Hepatocyte (in vitro differentiated cells): ENCODE measurements around the gene HDDC3. TPM values are rescaled to one million over a fixed set of nuclear protein-coding genes. Genes with fewer than 3 reads are reported as not detected.

Experiments
- DNase-seq: peaks from one replicate; pipeline ENCODE4 v3.0.0-alpha.2; 2016; ENCODE audit warnings: low spot score
- H2AFZ ChIP-seq: fragments of 200-600 bp; sonication (generic); 2 replicates; pipeline ENCODE4 v1.6.0; 2016; ENCODE audit warnings: antibody characterized with exemption, mild to moderate bottlenecking
- H3K27ac ChIP-seq: fragments of 200-600 bp; sonication (generic); 2 replicates; pipeline ENCODE4 v1.5.1; 2016; ENCODE audit warnings: mild to moderate bottlenecking
- H3K27me3 ChIP-seq: fragments of 200-600 bp; sonication (generic); 2 replicates; pipeline ENCODE4 v1.6.1; 2016
- H3K36me3 ChIP-seq: fragments of 200-600 bp; sonication (generic); replicated peaks from 2 replicates; pipeline ENCODE4 v1.5.1; 2016; ENCODE audit warnings: low read depth; ENCODE audit not compliant: insufficient read depth
- H3K4me1 ChIP-seq: fragments of 200-600 bp; sonication (generic); 2 replicates; pipeline ENCODE4 v1.5.1; 2016; ENCODE audit warnings: mild to moderate bottlenecking, moderate library complexity; ENCODE audit not compliant: insufficient read depth
- H3K4me2 ChIP-seq: fragments of 200-600 bp; sonication (generic); 2 replicates; pipeline ENCODE4 v1.6.0; 2016
- H3K4me3 ChIP-seq: fragments of 200-600 bp; sonication (generic); 2 replicates; pipeline ENCODE4 v1.5.1; 2016; ENCODE audit warnings: mild to moderate bottlenecking
- H3K79me2 ChIP-seq: fragments of 200-600 bp; sonication (generic); 2 replicates; pipeline ENCODE4 v1.6.0; 2017; ENCODE audit warnings: mild to moderate bottlenecking
- H3K9me2 ChIP-seq: fragments of 200-600 bp; sonication (generic); replicated peaks from 2 replicates; pipeline ENCODE4 v1.6.0; 2017; ENCODE audit warnings: mild to moderate bottlenecking; ENCODE audit not compliant: insufficient read depth
- H3K9me3 ChIP-seq: fragments of 200-600 bp; sonication (generic); 2 replicates; pipeline ENCODE4 v1.5.1; 2016; ENCODE audit warnings: low read depth, mild to moderate bottlenecking
- H4K20me1 ChIP-seq: fragments of 200-600 bp; sonication (generic); 2 replicates; pipeline ENCODE4 v1.6.0; 2016; ENCODE audit warnings: mild to moderate bottlenecking; ENCODE audit not compliant: insufficient read depth, poor library complexity, severe bottlenecking
- EZH2 ChIP-seq: fragments of 200-600 bp; sonication (generic); IDR thresholded peaks from 2 replicates; pipeline ENCODE4 v1.6.1; 2016; ENCODE audit warnings: antibody characterized with exemption, mild to moderate bottlenecking, borderline replicate concordance
- EZH2phosphoT487 ChIP-seq: fragments of 200-600 bp; sonication (generic); IDR thresholded peaks from one replicate; pipeline ENCODE4 v1.6.1; 2018; ENCODE audit warnings: antibody characterized with exemption, mild to moderate bottlenecking, low read depth, moderate library complexity; ENCODE audit not compliant: unreplicated experiment, severe bottlenecking
- WGBS: methylation state at CpG from one replicate; pipeline ENCODE4 v1.1.6; 2016; ENCODE audit warnings: low lambda C conversion rate; ENCODE audit errors: missing lambda C conversion rate; 5-methylcytosine and 5-hydroxymethylcytosine counted together
- polyA plus RNA-seq: library from polyadenylated mRNA; unstranded; fragments of >200 nt; fragmentation: Nextera tagmentation; extraction: Ambion mirVana; gene quantifications from 2 replicates; pipeline ENCODE4 v1.2.1, GENCODE V29; 2016
- total RNA-seq: library from RNA; depleted of rRNA; stranded (reverse); fragments of >200 nt; gene quantifications from 2 replicates; pipeline ENCODE4 v1.2.3, GENCODE V29; 2014
- TF ChIP-seq, protein P1 (sequence below): fragments of 200-600 bp; sonication (generic); IDR thresholded peaks from 2 replicates; pipeline ENCODE4 v1.5.1; 2016; ENCODE audit warnings: antibody characterized with exemption, mild to moderate bottlenecking; ENCODE audit not compliant: poor library complexity

HDDC3 gene
- total and polyA plus RNA-seq, 2 experiments from 2014 or later, result 15.4 to 20.0 TPM

DNA sequence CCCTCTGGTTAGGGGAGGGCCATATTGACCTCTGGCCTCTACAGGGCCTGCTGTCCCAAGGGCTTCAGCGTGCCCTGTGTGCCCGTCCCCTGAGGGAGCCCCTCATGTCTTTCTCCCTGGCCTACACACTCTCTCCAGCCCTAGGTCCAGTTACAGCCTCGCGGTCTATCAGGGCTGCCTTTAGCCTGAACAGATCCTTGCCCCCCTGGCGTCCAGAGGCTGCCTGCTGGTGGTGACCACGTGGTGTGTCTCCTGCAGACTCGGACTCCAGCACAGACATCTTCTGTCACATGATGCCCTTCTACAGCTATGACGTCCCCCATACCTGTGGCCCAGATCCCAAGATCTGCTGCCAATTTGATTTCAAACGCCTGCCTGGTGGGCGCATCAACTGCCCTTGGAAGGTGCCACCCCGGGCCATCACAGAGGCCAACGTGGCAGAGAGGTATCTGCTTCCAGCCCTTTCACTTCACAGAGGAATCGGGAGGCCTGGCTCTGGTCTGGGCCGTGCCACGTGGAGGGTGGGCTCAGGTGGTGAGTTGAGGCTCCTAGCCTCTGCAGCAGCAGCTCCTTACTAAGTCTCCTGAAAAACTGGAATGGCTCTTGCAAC is 25.2 kb downstream of the HDDC3 start:
- no peaks in the 10 kb centered on the region for H3K9me3 ChIP-seq
- H2AFZ ChIP-seq, result no peak overlapping the region
- 88% methylated on average over 15 of the region's 15 CpGs for WGBS
- no peaks in the 10 kb centered on the region for H4K20me1 ChIP-seq
- TF ChIP-seq, protein P1, sequence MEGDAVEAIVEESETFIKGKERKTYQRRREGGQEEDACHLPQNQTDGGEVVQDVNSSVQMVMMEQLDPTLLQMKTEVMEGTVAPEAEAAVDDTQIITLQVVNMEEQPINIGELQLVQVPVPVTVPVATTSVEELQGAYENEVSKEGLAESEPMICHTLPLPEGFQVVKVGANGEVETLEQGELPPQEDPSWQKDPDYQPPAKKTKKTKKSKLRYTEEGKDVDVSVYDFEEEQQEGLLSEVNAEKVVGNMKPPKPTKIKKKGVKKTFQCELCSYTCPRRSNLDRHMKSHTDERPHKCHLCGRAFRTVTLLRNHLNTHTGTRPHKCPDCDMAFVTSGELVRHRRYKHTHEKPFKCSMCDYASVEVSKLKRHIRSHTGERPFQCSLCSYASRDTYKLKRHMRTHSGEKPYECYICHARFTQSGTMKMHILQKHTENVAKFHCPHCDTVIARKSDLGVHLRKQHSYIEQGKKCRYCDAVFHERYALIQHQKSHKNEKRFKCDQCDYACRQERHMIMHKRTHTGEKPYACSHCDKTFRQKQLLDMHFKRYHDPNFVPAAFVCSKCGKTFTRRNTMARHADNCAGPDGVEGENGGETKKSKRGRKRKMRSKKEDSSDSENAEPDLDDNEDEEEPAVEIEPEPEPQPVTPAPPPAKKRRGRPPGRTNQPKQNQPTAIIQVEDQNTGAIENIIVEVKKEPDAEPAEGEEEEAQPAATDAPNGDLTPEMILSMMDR, result no peak
- TF ChIP-seq EZH2phosphoT487 (no peak), EZH2 (no peak)
- H3K79me2 ChIP-seq, result peaks cover 3% of the 10 kb centered on the region
- no peak overlapping the region for H3K4me2 ChIP-seq
- H3K27me3 ChIP-seq, result no peaks in the 10 kb centered on the region
- DNase-seq, result no peak
- H3K4me1 ChIP-seq, result peaks cover 7% of the 10 kb centered on the region
- no peak overlapping the region for H3K27ac ChIP-seq
- H3K36me3 ChIP-seq, result no peaks in the 10 kb centered on the region
- H3K9me2 ChIP-seq, result no peaks in the 10 kb centered on the region
- H3K4me3 ChIP-seq, result no peak overlapping the region

DNA sequence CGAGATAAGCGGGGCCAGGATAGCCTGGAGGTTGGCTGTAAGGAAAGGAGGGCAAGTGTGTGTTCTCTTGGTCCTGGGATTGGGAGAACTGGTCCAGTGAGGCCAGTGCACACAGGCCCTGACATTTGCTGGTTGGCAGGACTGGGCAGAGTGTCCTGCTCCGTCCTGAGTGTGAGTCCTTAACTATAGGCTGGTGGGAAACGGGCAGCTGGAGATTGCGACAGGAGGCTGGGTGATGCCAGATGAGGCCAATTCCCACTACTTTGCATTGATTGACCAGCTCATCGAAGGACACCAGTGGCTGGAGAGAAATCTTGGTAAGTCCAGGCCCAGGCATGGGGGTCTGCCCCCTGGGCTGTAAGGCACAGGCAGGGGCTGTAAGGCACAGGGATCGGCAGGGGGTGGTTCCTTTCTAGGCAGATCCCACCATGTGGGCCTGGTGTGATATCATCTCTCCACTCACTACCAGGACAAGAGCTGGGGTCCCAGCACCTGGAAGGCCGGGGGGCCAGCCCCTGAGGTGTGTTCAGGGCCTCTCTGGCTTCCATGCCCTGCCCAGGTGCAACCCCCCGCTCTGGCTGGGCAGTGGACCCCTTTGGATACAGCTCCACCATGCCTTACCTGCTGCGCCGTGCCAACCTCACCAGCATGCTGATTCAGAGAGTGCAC is 26.0 kb downstream of the HDDC3 start:
- H3K27ac ChIP-seq, result no peak overlapping the region
- no peaks in the 10 kb centered on the region for H3K36me3 ChIP-seq
- H3K4me2 ChIP-seq, result no peak overlapping the region
- H3K27me3 ChIP-seq, result no peaks in the 10 kb centered on the region
- DNase-seq, result no peak
- no peak overlapping the region for H2AFZ ChIP-seq
- H3K79me2 ChIP-seq, result peaks cover 3% of the 10 kb centered on the region
- WGBS, result 98% methylated on average over 11 of the region's 11 CpGs
- no peak overlapping the region for H3K4me3 ChIP-seq
- H4K20me1 ChIP-seq, result no peaks in the 10 kb centered on the region
- H3K9me2 ChIP-seq, result no peaks in the 10 kb centered on the region
- H3K4me1 ChIP-seq, result peaks cover 13% of the 10 kb centered on the region
- TF ChIP-seq, protein P1, result no peak
- TF ChIP-seq EZH2 (no peak), EZH2phosphoT487 (no peak)
- no peaks in the 10 kb centered on the region for H3K9me3 ChIP-seq

DNA sequence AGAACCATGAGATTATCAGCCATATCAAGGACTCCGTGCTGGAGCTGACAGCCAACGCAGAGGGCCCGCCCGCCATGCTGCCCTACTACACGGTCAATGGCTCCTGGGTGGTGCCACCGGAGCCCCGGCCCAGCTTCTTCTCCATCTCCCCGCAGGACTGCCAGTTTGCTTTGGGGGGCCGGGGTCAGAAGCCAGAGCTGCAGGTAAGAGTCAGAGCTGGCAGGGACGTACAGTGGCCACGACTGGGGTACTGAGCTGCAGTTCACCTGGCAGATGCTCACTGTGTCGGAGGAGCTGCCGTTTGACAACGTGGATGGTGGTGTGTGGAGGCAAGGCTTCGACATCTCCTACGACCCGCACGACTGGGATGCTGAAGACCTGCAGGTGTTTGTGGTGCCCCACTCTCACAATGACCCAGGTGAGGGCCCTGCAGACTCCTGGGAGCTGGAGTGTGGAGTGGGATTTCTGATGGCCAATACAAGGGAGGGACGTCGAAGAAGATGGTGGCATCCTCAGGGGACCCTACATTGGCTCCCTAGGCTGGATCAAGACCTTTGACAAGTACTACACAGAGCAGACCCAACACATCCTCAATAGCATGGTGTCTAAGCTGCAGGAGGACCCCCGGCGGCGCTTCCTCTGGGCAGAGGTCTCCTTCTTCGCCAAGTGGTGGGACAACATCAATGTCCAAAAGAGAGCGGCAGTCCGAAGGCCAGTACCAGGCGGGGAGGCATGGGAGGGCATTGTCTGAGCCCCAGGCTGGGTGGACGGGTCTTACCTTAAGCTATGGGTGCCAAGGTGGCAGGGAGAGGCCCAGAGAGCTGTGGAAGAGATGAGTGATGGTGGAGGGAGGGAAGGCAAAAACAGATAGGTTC is 26.8 kb downstream of the HDDC3 start:
- H3K27ac ChIP-seq, result no peak overlapping the region
- no peaks in the 10 kb centered on the region for H4K20me1 ChIP-seq
- peaks cover 13% of the 10 kb centered on the region for H3K4me1 ChIP-seq
- H3K9me2 ChIP-seq, result no peaks in the 10 kb centered on the region
- TF ChIP-seq EZH2phosphoT487 (no peak), EZH2 (no peak)
- TF ChIP-seq, protein P1, result no peak
- no peaks in the 10 kb centered on the region for H3K9me3 ChIP-seq
- no peak for DNase-seq
- H3K4me3 ChIP-seq, result no peak overlapping the region
- peaks cover 3% of the 10 kb centered on the region for H3K79me2 ChIP-seq
- H2AFZ ChIP-seq, result no peak overlapping the region
- WGBS, result 98% methylated on average over 28 of the region's 28 CpGs
- H3K36me3 ChIP-seq, result no peaks in the 10 kb centered on the region
- no peak overlapping the region for H3K4me2 ChIP-seq
- H3K27me3 ChIP-seq, result no peaks in the 10 kb centered on the region
